ENCODE measurements around the gene DNMT3A. TPM values are rescaled to one million over a fixed set of nuclear protein-coding genes. Genes with fewer than 3 reads are reported as not detected.

Gene DNMT3A
- total and polyA plus RNA-seq, 10 donors = 9.0 to 64.6 (median 33.2) TPM

DNA sequence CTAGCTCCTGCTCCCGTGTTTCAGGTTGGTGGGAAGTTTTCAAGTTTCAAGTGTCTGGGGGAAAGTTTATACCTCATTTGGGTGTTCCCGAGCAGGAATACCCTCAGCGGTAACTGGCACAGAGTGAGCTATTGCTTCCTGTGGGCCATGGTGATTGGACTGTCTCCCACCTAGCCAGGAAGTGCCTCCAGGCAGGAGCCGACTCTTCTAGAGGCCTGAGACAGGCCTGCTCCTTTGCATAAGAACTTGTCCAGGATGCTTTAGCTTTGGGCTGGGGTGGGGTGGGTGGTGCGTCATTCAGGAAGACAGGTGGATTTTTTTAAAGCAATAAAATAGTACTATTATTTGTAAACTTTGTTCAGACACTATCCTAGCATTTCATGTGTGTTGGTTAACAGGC lies 23.5 kb upstream of the DNMT3A start:
- H3K27me3 ChIP-seq (replicated peaks in 1 of 7) = no peaks in the 10 kb centered on the region
- 47 to 58% (median 48%) methylated on average over 5 of the region's 5 CpGs for WGBS, 5 donors

DNA sequence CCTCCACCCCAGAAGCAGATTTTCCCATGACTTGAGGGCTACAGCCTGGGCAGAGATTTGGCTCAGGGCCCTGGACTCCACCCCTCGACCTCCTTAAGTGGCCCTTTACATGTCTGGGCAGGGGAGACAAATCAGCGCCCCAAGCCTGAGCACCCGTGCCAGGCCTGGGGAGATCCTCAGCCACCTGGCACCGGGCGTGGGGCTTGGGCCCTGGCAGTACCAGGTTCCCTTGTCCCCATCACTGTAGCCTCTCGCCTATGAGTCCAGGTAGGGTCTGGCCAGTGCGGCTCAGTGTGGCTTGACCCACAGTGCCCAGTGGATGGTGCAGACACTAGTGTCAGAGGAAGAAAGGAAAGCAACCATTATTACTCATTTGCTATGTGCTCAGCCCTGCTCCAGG lies 22.0 kb upstream of the DNMT3A start:
- Histone ChIP-seq H3K27ac (no peak overlapping the region), H3K4me1 (peaks cover 0 to 31% (median 15%) of the 10 kb centered on the region in 6 donors), H3K36me3 (no peaks in the 10 kb centered on the region), H3K4me3 (no peak overlapping the region), H3K9me3 (no peaks in the 10 kb centered on the region), H3K27me3 (replicated peaks in 1 of 7) (no peaks in the 10 kb centered on the region)
- 83 to 96% (median 92%) methylated on average over 2 to 7 of the region's 7 CpGs for WGBS, 5 donors
- intact Hi-C loops (cut with DNase I; ENCODE audit: low total_unique reads) = loop anchor here (10.0 kb wide), 1 partner anchor 161 kb away; no protein-coding TSS in a partner anchor
- DNase-seq = peak; percentile 80
- no peak for TF ChIP-seq POLR2AphosphoS5 (IDR thresholded peaks at IDR 0.05)
- TF ChIP-seq, protein P1, sequence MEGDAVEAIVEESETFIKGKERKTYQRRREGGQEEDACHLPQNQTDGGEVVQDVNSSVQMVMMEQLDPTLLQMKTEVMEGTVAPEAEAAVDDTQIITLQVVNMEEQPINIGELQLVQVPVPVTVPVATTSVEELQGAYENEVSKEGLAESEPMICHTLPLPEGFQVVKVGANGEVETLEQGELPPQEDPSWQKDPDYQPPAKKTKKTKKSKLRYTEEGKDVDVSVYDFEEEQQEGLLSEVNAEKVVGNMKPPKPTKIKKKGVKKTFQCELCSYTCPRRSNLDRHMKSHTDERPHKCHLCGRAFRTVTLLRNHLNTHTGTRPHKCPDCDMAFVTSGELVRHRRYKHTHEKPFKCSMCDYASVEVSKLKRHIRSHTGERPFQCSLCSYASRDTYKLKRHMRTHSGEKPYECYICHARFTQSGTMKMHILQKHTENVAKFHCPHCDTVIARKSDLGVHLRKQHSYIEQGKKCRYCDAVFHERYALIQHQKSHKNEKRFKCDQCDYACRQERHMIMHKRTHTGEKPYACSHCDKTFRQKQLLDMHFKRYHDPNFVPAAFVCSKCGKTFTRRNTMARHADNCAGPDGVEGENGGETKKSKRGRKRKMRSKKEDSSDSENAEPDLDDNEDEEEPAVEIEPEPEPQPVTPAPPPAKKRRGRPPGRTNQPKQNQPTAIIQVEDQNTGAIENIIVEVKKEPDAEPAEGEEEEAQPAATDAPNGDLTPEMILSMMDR (IDR thresholded peaks at IDR 0.05 in 8 of 11, conservative IDR thresholded peaks at IDR 0.05 in 3 of 11) = no peak

More for the DNA sequence above, 23.5 kb upstream of the DNMT3A start:
- TF ChIP-seq POLR2AphosphoS5 (IDR thresholded peaks at IDR 0.05) (no peak), POLR2A (IDR thresholded peaks at IDR 0.05) (no peak)
- TF ChIP-seq, protein P1 (IDR thresholded peaks at IDR 0.05 in 8 of 11, conservative IDR thresholded peaks at IDR 0.05 in 3 of 11) = no peak
- intact Hi-C loops (cut with DNase I; ENCODE audit: low total_unique reads) = loop anchor here (10.0 kb wide), 1 partner anchor 160 kb away; no protein-coding TSS in a partner anchor
- H3K9me3 ChIP-seq = no peaks in the 10 kb centered on the region
- peak; percentile 51 for DNase-seq
- H3K27ac ChIP-seq = peak overlapping the region in 1 of 8 donors; percentile 4
- H3K4me3 ChIP-seq = no peak overlapping the region
- no peaks in the 10 kb centered on the region for H3K36me3 ChIP-seq
- peaks cover 0 to 31% (median 15%) of the 10 kb centered on the region in 6 donors for H3K4me1 ChIP-seq

DNA sequence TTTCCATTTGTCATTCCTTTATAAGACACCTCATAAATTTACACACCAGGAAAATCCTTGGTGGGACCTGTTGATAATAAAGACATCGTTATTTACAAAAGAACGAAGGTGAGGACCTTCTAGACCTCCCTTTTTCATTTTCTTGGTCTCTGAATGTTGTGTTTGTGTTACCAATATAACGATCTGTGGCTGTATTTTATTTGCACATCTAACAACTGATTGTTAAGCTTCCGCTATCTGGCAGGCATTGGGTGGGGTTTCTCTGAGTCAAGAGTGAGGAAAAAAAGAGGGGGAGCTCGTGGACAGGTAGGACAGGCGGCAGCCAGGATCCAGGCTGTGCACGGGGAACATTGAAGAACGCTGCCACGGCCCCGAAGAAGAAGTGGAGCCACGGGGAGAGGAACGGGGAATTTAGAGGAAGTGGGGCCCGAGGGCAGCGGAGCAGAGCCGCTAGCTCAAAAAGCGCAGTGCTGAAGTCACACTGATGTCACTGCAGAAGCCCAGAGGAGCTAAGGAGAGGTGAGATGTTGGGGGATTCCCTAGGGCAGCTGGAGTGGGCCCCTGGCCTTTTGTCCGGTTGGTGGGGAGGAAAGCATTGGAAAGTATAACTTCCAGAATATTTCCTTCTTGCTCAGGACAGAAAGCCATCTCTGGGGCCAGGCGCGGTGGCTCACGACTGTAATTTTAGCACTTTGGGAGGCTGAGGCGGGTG lies 20.9 kb upstream of the DNMT3A start:
- Histone ChIP-seq H3K27ac (peak overlapping the region; percentile 75 to 93 (median 88)), H3K27me3 (replicated peaks in 1 of 7) (no peaks in the 10 kb centered on the region), H3K4me1 (peaks cover 0 to 31% (median 15%) of the 10 kb centered on the region in 6 donors), H3K36me3 (no peaks in the 10 kb centered on the region), H3K4me3 (peak overlapping the region; percentile 33 to 73 (median 46)), H3K9me3 (no peaks in the 10 kb centered on the region)
- peak; percentile 93 for DNase-seq
- intact Hi-C loops (cut with DNase I; ENCODE audit: low total_unique reads) = loop anchor here (10.0 kb wide), 1 partner anchor 162 kb away; no protein-coding TSS in a partner anchor
- 14 to 26% (median 20%) methylated on average over 21 of the region's 21 CpGs for WGBS, 5 donors
- TF ChIP-seq POLR2AphosphoS5 (IDR thresholded peaks at IDR 0.05) (peak; percentile 57 to 69 (median 57)), POLR2A (IDR thresholded peaks at IDR 0.05) (no peak)

DNA sequence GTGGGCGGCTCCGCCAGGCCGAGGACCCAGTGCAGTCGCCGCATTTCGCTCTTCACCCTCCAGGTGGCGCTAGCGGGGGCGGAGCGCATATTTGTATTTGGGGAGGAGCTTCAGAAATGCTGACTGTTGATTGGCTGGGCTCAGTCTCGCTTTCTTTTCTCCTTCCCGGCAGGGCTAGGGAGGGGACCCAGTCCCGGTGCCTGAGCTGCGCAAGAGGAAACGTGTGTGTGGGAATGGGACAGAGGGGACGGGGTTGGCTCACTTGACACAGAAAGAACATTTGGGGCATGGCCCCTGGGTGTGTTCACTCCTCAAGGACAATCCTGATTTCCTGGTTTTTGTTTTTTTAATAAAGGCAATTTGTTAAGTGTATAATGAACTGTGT lies 20.3 kb upstream of the DNMT3A start:
- DNase-seq = peak; percentile 97
- WGBS, 5 donors = 0 to 1% (median 0%) methylated on average over 16 of the region's 16 CpGs
- Histone ChIP-seq H3K4me3 (peak overlapping the region; percentile 33 to 73 (median 46)), H3K27ac (peak overlapping the region; percentile 75 to 93 (median 88)), H3K36me3 (no peaks in the 10 kb centered on the region), H3K27me3 (replicated peaks in 1 of 7) (no peaks in the 10 kb centered on the region), H3K9me3 (no peaks in the 10 kb centered on the region), H3K4me1 (peaks cover 0 to 31% (median 15%) of the 10 kb centered on the region in 6 donors)
- intact Hi-C loops (cut with DNase I; ENCODE audit: low total_unique reads) = loop anchor here (10.0 kb wide), 1 partner anchor 163 kb away; no protein-coding TSS in a partner anchor
- peak; percentile 31 to 82 (median 78) for TF ChIP-seq POLR2A (IDR thresholded peaks at IDR 0.05)
- TF ChIP-seq POLR2AphosphoS5 (IDR thresholded peaks at IDR 0.05) = peak; percentile 85 to 98 (median 96)
- TF ChIP-seq, protein P1 (IDR thresholded peaks at IDR 0.05 in 8 of 11, conservative IDR thresholded peaks at IDR 0.05 in 3 of 11) = peak; percentile 95 to 100 (median 99)
